ENCODE results near the gene MAGEF1.

MAGEF1 gene

GRCh38 chr3:184669578-184669977 is 42.3 kb downstream of the MAGEF1 start:
- DNase-seq (ENCODE audit: low spot score): no peak

- no peak for DNase-seq (ENCODE audit: low spot score)
These were observed 45.4 kb downstream of the MAGEF1 start for GRCh38 chr3:184666442-184666841.

DNA sequence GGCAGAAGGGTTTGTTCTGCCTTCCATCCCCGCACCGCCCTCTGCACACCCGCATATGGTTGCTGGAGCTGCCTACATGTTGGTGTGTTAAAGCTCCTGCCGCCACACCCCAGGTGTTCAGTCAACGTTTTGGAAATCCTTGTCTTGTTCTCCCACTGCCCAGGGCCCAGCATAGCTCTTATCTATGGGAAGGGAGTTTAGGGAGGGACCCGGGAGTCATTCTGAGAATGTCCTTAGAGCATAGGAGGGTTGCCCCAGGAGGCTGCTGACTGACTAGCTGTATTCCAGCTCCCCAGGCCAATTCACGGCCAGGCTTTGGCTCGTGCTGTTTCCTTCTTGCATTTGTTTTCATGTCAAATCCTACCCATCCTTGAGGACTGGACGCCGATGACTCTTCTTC is 46.8 kb downstream of the MAGEF1 start:
- DNase-seq (ENCODE audit: low spot score): no peak

GRCh38 chr3:184663756-184664155 is 48.1 kb downstream of the MAGEF1 start:
- no peak for DNase-seq (ENCODE audit: low spot score)

- DNase-seq (ENCODE audit: low spot score): no peak
These were observed 48.5 kb downstream of the MAGEF1 start for GRCh38 chr3:184663356-184663755.

DNA sequence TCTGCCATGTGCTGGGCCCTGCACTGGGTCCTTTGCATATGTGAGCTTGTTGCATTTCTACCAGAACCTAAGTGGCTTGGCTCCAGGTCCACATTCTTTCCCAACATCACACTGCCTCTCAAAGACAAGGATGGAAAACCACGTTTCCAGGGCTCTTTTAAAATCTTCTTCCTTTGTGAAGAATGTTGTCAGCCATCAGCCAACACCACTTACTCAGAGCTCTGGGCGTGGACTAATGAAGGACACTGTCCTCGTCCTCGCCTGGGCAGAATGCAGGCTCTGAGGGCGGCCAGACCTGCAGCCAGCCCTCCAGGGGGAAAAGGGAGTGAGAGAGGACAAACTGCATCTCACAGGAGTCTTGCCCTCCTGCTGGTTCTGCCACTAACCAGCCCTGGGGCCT is 49.7 kb downstream of the MAGEF1 start:
- no peak for DNase-seq (ENCODE audit: low spot score)

DNA sequence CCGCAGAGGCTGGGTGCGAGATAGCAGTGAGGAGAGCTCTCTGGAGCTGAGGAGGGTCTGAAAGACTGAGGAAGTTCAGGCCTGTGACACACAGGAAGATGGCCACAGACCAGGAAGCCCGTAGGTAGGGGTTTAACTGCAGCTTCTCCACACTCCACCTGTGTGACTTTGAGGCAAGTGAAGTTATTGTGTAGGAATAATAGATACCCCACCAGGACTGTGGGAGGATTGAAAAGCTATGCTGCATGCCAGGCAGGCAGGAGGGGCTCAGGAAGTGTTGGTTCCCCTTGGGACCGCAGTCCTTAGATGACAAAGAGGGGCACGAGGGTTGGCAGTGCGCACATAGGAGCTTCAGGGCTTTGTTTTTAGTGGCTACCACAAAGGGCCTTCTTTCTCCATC is 50.9 kb downstream of the MAGEF1 start:
- no peak for DNase-seq (ENCODE audit: low spot score)

Data from LoVo (cell line).